HepG2 (cell line): ENCODE measurements around the gene PLEKHG4. TPM values are rescaled to one million over a fixed set of nuclear protein-coding genes. Genes with fewer than 3 reads are reported as not detected.

Experiments used
- ETS1 ChIP-seq: sonication (generic); formaldehyde crosslinking; IDR thresholded peaks from 2 replicates; pipeline ENCODE4 v1.4.0; 2020; ENCODE audit warnings: missing genetic modification reagents
- JUND ChIP-seq: sonication (generic); formaldehyde crosslinking; IDR thresholded peaks from 2 replicates; pipeline ENCODE4 v1.8.0; 2022; ENCODE audit warnings: mild to moderate bottlenecking, missing genetic modification reagents
- KLF13 ChIP-seq: sonication (generic); formaldehyde crosslinking; IDR thresholded peaks from 2 replicates; pipeline ENCODE4 v1.4.0; 2020; ENCODE audit warnings: mild to moderate bottlenecking, missing genetic modification reagents
- KMT2B ChIP-seq: IDR thresholded peaks from 2 replicates; pipeline ENCODE4 v1.6.1; 2016; ENCODE audit warnings: missing genetic modification reagents, missing compliant biosample characterization
- MEF2D ChIP-seq: sonication (generic); formaldehyde crosslinking; IDR thresholded peaks from 2 replicates; pipeline ENCODE4 v1.5.1; 2020; ENCODE audit warnings: mild to moderate bottlenecking, missing genetic modification reagents
- SKIL ChIP-seq: sonication (generic); formaldehyde crosslinking; IDR thresholded peaks from 2 replicates; pipeline ENCODE4 v1.8.0; 2022; ENCODE audit warnings: missing genetic modification reagents, mild to moderate bottlenecking, moderate library complexity, borderline replicate concordance
- ZBTB37 ChIP-seq: sonication (generic); formaldehyde crosslinking; IDR thresholded peaks from 2 replicates; pipeline ENCODE4 v1.4.0; 2020; ENCODE audit warnings: mild to moderate bottlenecking, missing genetic modification reagents
- ZBTB40 ChIP-seq, 2 experiments: fragments of 450-650 bp in 1 of 2; sonication (generic) in 1 of 2; formaldehyde crosslinking in 1 of 2; IDR thresholded peaks; 2 replicates each; pipeline versions ENCODE4 v1.6.1 to v1.8.0; 2016 to 2022; ENCODE audit warnings: antibody characterized with exemption in 1 of 2, mild to moderate bottlenecking in 1 of 2, missing genetic modification reagents in 1 of 2
- ZFAT ChIP-seq: sonication (generic); formaldehyde crosslinking; conservative IDR thresholded peaks from 2 replicates; pipeline ENCODE4 v1.8.1; 2023; ENCODE audit warnings: missing genetic modification reagents, inconsistent platforms
- ZNF264 ChIP-seq: sonication (generic); formaldehyde crosslinking; IDR thresholded peaks from 2 replicates; pipeline ENCODE4 v1.4.0; 2020; ENCODE audit warnings: missing genetic modification reagents
- polyA plus RNA-seq, 8 experiments: library from polyadenylated mRNA; depleted of rRNA in 3 of 8; stranded (reverse) in 7 of 8; unstranded in 1 of 8; fragments of >200 nt; fragmentation: Illumina TruSeq in 4 of 8; extraction: Trizol in 4 of 8; gene quantifications; 2 replicates each; pipeline versions ENCODE4 v1.2.1 to v1.2.3, GENCODE V29; 2011 to 2016; ENCODE audit warnings: low read depth in 4 of 8, missing spikeins in 1 of 8, mixed read lengths in 1 of 8; ENCODE audit not compliant: insufficient read depth in 1 of 8
- total RNA-seq, 5 experiments: library from RNA; depleted of rRNA; stranded (reverse); fragments of >200 nt; fragmentation: Illumina TruSeq; extraction: Trizol; gene quantifications; 2 replicates each; pipeline ENCODE4 v1.2.3, GENCODE V29; 2016; ENCODE audit warnings: low read depth in 1 of 5
- TF ChIP-seq, protein P1 (sequence below): sonication (generic); formaldehyde crosslinking; IDR thresholded peaks from 2 replicates; pipeline ENCODE4 v1.4.0; 2020; ENCODE audit warnings: missing genetic modification reagents

PLEKHG4 gene
- total and polyA plus RNA-seq, 2 of the 13 experiments (the other 11 are each of a cell fraction or from before 2014, with no cell fraction given) = 7.1 to 13.6 TPM

GRCh38 chr16:67258161-67258835 is 21.0 kb upstream of the PLEKHG4 start (continued):
- no peak for TF ChIP-seq ZBTB40 (IDR thresholded peaks at IDR 0.05)
- no peak for TF ChIP-seq ZBTB40 (CRISPR knock-in tag; IDR thresholded peaks at IDR 0.05)
- TF ChIP-seq JUND = no peak
- TF ChIP-seq ZBTB37 (CRISPR knock-in tag) = no peak
- no peak for TF ChIP-seq MEF2D (CRISPR knock-in tag)
- no peak for TF ChIP-seq KLF13
- no peak for TF ChIP-seq ETS1 (CRISPR knock-in tag)
- TF ChIP-seq, protein P1, sequence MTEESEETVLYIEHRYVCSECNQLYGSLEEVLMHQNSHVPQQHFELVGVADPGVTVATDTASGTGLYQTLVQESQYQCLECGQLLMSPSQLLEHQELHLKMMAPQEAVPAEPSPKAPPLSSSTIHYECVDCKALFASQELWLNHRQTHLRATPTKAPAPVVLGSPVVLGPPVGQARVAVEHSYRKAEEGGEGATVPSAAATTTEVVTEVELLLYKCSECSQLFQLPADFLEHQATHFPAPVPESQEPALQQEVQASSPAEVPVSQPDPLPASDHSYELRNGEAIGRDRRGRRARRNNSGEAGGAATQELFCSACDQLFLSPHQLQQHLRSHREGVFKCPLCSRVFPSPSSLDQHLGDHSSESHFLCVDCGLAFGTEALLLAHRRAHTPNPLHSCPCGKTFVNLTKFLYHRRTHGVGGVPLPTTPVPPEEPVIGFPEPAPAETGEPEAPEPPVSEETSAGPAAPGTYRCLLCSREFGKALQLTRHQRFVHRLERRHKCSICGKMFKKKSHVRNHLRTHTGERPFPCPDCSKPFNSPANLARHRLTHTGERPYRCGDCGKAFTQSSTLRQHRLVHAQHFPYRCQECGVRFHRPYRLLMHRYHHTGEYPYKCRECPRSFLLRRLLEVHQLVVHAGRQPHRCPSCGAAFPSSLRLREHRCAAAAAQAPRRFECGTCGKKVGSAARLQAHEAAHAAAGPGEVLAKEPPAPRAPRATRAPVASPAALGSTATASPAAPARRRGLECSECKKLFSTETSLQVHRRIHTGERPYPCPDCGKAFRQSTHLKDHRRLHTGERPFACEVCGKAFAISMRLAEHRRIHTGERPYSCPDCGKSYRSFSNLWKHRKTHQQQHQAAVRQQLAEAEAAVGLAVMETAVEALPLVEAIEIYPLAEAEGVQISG (CRISPR knock-in tag) = no peak
- no peak for TF ChIP-seq ZNF264 (CRISPR knock-in tag)
- no peak for TF ChIP-seq ZFAT
- TF ChIP-seq KMT2B = no peak
- TF ChIP-seq SKIL = no peak
